Activated T-helper 1 cell treated with anti-CD3 and anti-CD28 coated beads, Interleukin-12 subunit alpha, Interleukin-12 subunit beta, Interleukin-2, Interleukin-4 antibody, amounts not matched to agents 30 ng/mL and 10 ng/mL and 1 ng/mL, durations not matched to agents 14 hours and 24 hours and 36 hours (primary cell): Measurements from ENCODE around the gene PCSK5. TPM values are rescaled to one million over a fixed set of nuclear protein-coding genes. Genes with fewer than 3 reads are reported as not detected.
A peak's percentile ranks its signal among the peaks of the same experiment; 100 is the strongest.
"Not testable (repeated sequence)": the region's sequence is repeated elsewhere in the genome, so short reads cannot be mapped to it uniquely, and the experiment has no call there.

ENCODE experiments used
- DNase-seq: peaks from one replicate; pipeline ENCODE4 v3.0.0; 2021; ENCODE audit warnings: low spot score
- H3K27ac Mint-ChIP-seq: one replicate; pipeline ENCODE4 v1.8.0; 2021; ENCODE audit warnings: mild to moderate bottlenecking, mixed read lengths
- H3K27me3 Mint-ChIP-seq: one replicate; pipeline ENCODE4 v1.8.0; 2022; ENCODE audit warnings: mild to moderate bottlenecking, moderate library complexity, mixed read lengths; ENCODE audit not compliant: insufficient read depth
- H3K36me3 Mint-ChIP-seq: one replicate; pipeline ENCODE4 v1.8.0; 2021; ENCODE audit warnings: low read depth, mixed read lengths
- H3K4me1 Mint-ChIP-seq: one replicate; pipeline ENCODE4 v1.8.0; 2021; ENCODE audit warnings: low read depth, mixed read lengths
- H3K4me3 Mint-ChIP-seq: one replicate; pipeline ENCODE4 v1.8.0; 2021; ENCODE audit warnings: mild to moderate bottlenecking, moderate library complexity, mixed read lengths
- H3K9me3 Mint-ChIP-seq: one replicate; pipeline ENCODE4 v1.8.0; 2021; ENCODE audit warnings: mixed read lengths
- intact Hi-C: fragments of 100-400 bp; cut with micrococcal nuclease; formaldehyde crosslinking; loops from one replicate; pipeline ENCODE4 v1.15.1; 2024
- total RNA-seq: library from RNA; stranded (reverse); gene quantifications from 2 replicates; pipeline ENCODE4 v1.2.3, GENCODE V29; 2022

PCSK5 gene
- total RNA-seq, result 3.3 and 3.7 TPM in 2 replicates

GRCh38 chr9:75890472-75891276 is at the start of gene PCSK5:
PCSK5 (plus strand) TSS chr9:75890673; CDS start chr9:75891182, 509 bp downstream.
- peaks cover 35% of the 10 kb centered on the region for H3K4me1 Mint-ChIP-seq
- DNase-seq, result peak; percentile 81
- H3K4me3 Mint-ChIP-seq, result peak within 1 kb of the TSS; percentile 91

DNA sequence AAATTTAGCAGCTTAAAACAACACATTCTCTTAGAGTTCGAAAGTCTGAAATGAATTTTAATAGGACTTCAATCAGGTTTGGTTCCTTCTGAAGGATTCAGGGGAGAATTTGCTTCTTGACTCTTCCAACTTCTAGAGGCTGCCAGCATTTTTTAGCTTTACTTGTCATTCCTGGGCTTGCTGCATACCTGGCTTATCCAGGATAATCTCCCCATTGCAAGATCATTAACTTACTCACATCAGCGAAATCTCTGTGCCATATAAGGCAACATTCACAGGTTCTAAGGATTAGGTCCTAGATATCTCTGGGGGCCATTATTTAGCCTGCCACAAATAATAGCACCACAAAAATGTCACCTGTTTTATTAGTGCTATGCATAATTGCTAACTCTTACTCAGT is 46.2 kb upstream of the PCSK5 start:
- intact Hi-C loops, result no loop called here

More at GRCh38 chr9:75890472-75891276, at the start of gene PCSK5:
- intact Hi-C loops, result loop anchor here (1.0 to 5.0 kb wide), 6 partner anchors 134 to 862 kb away; partner anchors contain the start of genes CARNMT1, NMRK1, OSTF1 and RFK
- Mint-ChIP-seq H3K9me3 (no peaks in the 10 kb centered on the region), H3K36me3 (peaks cover 5% of the 10 kb centered on the region), H3K27ac (peak within 1 kb of the TSS; percentile 76), H3K27me3 (peaks cover 37% of the 10 kb centered on the region)

DNA sequence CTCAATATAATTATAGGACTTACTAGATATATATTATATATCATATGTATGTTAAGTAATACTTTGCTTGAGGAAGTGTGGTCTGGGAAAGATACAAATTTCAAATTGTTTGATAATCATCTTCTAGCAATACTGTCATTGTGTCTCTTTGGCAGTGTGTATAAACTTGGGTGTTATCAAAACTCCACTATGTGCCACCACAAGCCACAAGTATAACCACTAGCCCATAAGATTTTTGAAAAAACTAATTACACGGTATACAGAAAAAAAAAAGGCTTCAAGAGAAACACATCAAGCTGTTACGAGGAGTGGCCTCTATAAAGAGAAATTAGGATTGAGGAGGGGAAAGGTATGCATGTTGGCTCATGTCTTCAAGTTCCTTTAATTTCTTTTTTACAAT is 44.7 kb upstream of the PCSK5 start:
- no peak for DNase-seq
- no peaks in the 10 kb centered on the region for H3K27me3 Mint-ChIP-seq
- intact Hi-C loops, result no loop called here
- H3K27ac Mint-ChIP-seq, result no peak overlapping the region
- H3K9me3 Mint-ChIP-seq, result no peaks in the 10 kb centered on the region
- H3K4me1 Mint-ChIP-seq, result no peaks in the 10 kb centered on the region
- no peak overlapping the region for H3K4me3 Mint-ChIP-seq
- no peaks in the 10 kb centered on the region for H3K36me3 Mint-ChIP-seq

More for the DNA sequence above, 46.2 kb upstream of the PCSK5 start:
- no peak for DNase-seq
- no peak overlapping the region for H3K4me3 Mint-ChIP-seq
- no peak overlapping the region for H3K27ac Mint-ChIP-seq
- H3K9me3 Mint-ChIP-seq, result no peaks in the 10 kb centered on the region
- H3K27me3 Mint-ChIP-seq, result no peaks in the 10 kb centered on the region
- H3K36me3 Mint-ChIP-seq, result no peaks in the 10 kb centered on the region
- no peaks in the 10 kb centered on the region for H3K4me1 Mint-ChIP-seq

- no peaks in the 10 kb centered on the region for H3K36me3 Mint-ChIP-seq
- no peaks in the 10 kb centered on the region for H3K27me3 Mint-ChIP-seq
- no peak overlapping the region for H3K27ac Mint-ChIP-seq
- intact Hi-C loops, result no loop called here
- H3K4me3 Mint-ChIP-seq, result no peak overlapping the region
- DNase-seq, result no peak
- H3K4me1 Mint-ChIP-seq, result no peaks in the 10 kb centered on the region
- H3K9me3 Mint-ChIP-seq, result no peaks in the 10 kb centered on the region
Observed at GRCh38 chr9:75847085-75847484, 43.4 kb upstream of the PCSK5 start.

- Mint-ChIP-seq H3K27ac (no peak overlapping the region), H3K4me1 (no peaks in the 10 kb centered on the region), H3K9me3 (no peaks in the 10 kb centered on the region), H3K4me3 (no peak overlapping the region), H3K27me3 (no peaks in the 10 kb centered on the region), H3K36me3 (no peaks in the 10 kb centered on the region)
- no peak for DNase-seq
- intact Hi-C loops, result no loop called here
Observed at GRCh38 chr9:75850459-75851200, 39.8 kb upstream of the PCSK5 start.

GRCh38 chr9:75851917-75852316 is 38.6 kb upstream of the PCSK5 start:
- H3K36me3 Mint-ChIP-seq, result no peaks in the 10 kb centered on the region
- no peak for DNase-seq
- intact Hi-C loops, result no loop called here
- no peaks in the 10 kb centered on the region for H3K9me3 Mint-ChIP-seq
- no peak overlapping the region for H3K27ac Mint-ChIP-seq
- no peaks in the 10 kb centered on the region for H3K4me1 Mint-ChIP-seq
- H3K27me3 Mint-ChIP-seq, result no peaks in the 10 kb centered on the region
- no peak overlapping the region for H3K4me3 Mint-ChIP-seq

- DNase-seq, result no peak
- Mint-ChIP-seq H3K27me3 (no peaks in the 10 kb centered on the region), H3K4me3 (no peak overlapping the region), H3K36me3 (no peaks in the 10 kb centered on the region), H3K9me3 (no peaks in the 10 kb centered on the region), H3K27ac (no peak overlapping the region), H3K4me1 (no peaks in the 10 kb centered on the region)
- intact Hi-C loops, result no loop called here
Observed at GRCh38 chr9:75852746-75853145, 37.7 kb upstream of the PCSK5 start.

GRCh38 chr9:75855509-75855908 is 35.0 kb upstream of the PCSK5 start:
- Mint-ChIP-seq H3K27me3 (peaks cover 3% of the 10 kb centered on the region), H3K27ac (no peak overlapping the region), H3K4me1 (no peaks in the 10 kb centered on the region), H3K4me3 (no peak overlapping the region), H3K9me3 (no peaks in the 10 kb centered on the region), H3K36me3 (no peaks in the 10 kb centered on the region)
- no peak for DNase-seq
- intact Hi-C loops, result loop anchor here (1.0 kb wide), 1 partner anchor 590 kb away; no protein-coding TSS in a partner anchor

GRCh38 chr9:75858497-75859092 is 31.9 kb upstream of the PCSK5 start:
- DNase-seq, result no peak
- no peak overlapping the region for H3K27ac Mint-ChIP-seq
- H3K9me3 Mint-ChIP-seq, result no peaks in the 10 kb centered on the region
- no peak overlapping the region for H3K4me3 Mint-ChIP-seq
- intact Hi-C loops, result no loop called here
- no peaks in the 10 kb centered on the region for H3K36me3 Mint-ChIP-seq
- H3K27me3 Mint-ChIP-seq, result peaks cover 6% of the 10 kb centered on the region
- no peaks in the 10 kb centered on the region for H3K4me1 Mint-ChIP-seq

GRCh38 chr9:75864266-75864665 is 26.2 kb upstream of the PCSK5 start:
- Mint-ChIP-seq H3K27ac (no peak overlapping the region), H3K4me1 (no peaks in the 10 kb centered on the region), H3K4me3 (no peak overlapping the region), H3K9me3 (no peaks in the 10 kb centered on the region), H3K36me3 (no peaks in the 10 kb centered on the region), H3K27me3 (peaks cover 6% of the 10 kb centered on the region)
- DNase-seq, result no peak
- intact Hi-C loops, result loop anchor here (10.0 kb wide), 2 partner anchors 841 to 1089 kb away; no protein-coding TSS in a partner anchor

- no peaks in the 10 kb centered on the region for H3K4me1 Mint-ChIP-seq
- intact Hi-C loops, result loop anchor here (1.0 to 10.0 kb wide), 4 partner anchors 436 to 1092 kb away; no protein-coding TSS in a partner anchor
- no peaks in the 10 kb centered on the region for H3K36me3 Mint-ChIP-seq
- no peaks in the 10 kb centered on the region for H3K9me3 Mint-ChIP-seq
- H3K27me3 Mint-ChIP-seq, result peaks cover 3% of the 10 kb centered on the region
- H3K27ac Mint-ChIP-seq, result no peak overlapping the region
- no peak for DNase-seq
- H3K4me3 Mint-ChIP-seq, result no peak overlapping the region
Observed at GRCh38 chr9:75866273-75866871, 24.1 kb upstream of the PCSK5 start.

DNA sequence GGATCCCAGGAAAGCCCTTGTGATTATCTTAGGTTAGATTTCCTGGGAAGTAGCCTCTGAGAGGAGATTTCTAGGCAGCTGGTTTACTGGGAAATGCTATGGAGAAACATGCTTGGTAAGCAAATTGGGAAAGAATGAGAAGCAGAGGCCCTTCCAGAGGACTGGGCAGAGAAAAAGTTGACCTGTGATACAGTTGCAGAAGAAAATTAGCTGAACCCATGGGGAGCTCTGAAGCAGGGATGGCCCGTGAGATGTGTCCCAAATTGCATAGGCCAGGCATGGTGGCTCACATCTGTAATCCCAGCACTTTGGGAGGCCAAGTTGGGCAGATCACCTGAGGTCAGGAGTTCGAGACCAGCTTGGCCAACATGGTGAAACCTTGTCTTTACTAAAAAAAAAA is 21.9 kb upstream of the PCSK5 start:
- not testable (repeated sequence) for H3K36me3 Mint-ChIP-seq, H3K27ac Mint-ChIP-seq, H3K4me3 Mint-ChIP-seq, H3K27me3 Mint-ChIP-seq, DNase-seq, H3K9me3 Mint-ChIP-seq, H3K4me1 Mint-ChIP-seq
- intact Hi-C loops, result loop anchor here (10.0 kb wide), 2 partner anchors 836 to 1094 kb away; no protein-coding TSS in a partner anchor
